Activated T-cell treated with anti-CD3 and anti-CD28 coated beads, Interleukin-2, amount 50 U/mL, for 72 hours (primary cell): ENCODE data around the gene ST8SIA5. TPM values are rescaled to one million over a fixed set of nuclear protein-coding genes. Genes with fewer than 3 reads are reported as not detected.

Experiments
- ATAC-seq, 2 donors: fragments of 150-1000 bp; cut with Tn5 transposase; replicated peaks in 1 of 2; 2 replicates each; pipeline ENCODE4 v1.10.0; 2021; ENCODE audit warnings: moderate library complexity in 2 of 2, mild to moderate bottlenecking in 1 of 2
- DNase-seq, 2 donors: peaks; one replicate each; pipeline ENCODE4 v3.0.0; 2021 to 2022; ENCODE audit warnings: mixed read lengths in 1 of 2
- H3K27ac Mint-ChIP-seq: one replicate; pipeline ENCODE4 v1.8.0; 2022; ENCODE audit warnings: mild to moderate bottlenecking, moderate library complexity, mixed read lengths
- H3K27me3 Mint-ChIP-seq: one replicate; pipeline ENCODE4 v1.8.0; 2022; ENCODE audit warnings: low read depth, mixed read lengths
- H3K36me3 Mint-ChIP-seq, 2 donors: one replicate each; pipeline ENCODE4 v1.8.0; 2022; ENCODE audit warnings: mixed read lengths in 2 of 2, mild to moderate bottlenecking in 1 of 2; ENCODE audit not compliant: insufficient read depth in 2 of 2
- H3K4me1 Mint-ChIP-seq: one replicate; pipeline ENCODE4 v1.8.0; 2022; ENCODE audit warnings: low read depth, mixed read lengths
- H3K4me3 Mint-ChIP-seq, 2 donors: one replicate each; pipeline ENCODE4 v1.8.0; 2022; ENCODE audit warnings: mild to moderate bottlenecking in 2 of 2, mixed read lengths in 2 of 2, moderate library complexity in 2 of 2
- H3K9me3 Mint-ChIP-seq, 2 donors: one replicate each; pipeline ENCODE4 v1.8.0; 2022; ENCODE audit warnings: mixed read lengths in 2 of 2
- total RNA-seq, 2 donors: library from RNA; stranded (reverse); gene quantifications; one replicate each; pipeline ENCODE4 v1.2.3, GENCODE V29; 2022

ST8SIA5 gene
- total RNA-seq, 2 donors from 2014 or later, result 0.09 TPM; not detected in 1

DNA sequence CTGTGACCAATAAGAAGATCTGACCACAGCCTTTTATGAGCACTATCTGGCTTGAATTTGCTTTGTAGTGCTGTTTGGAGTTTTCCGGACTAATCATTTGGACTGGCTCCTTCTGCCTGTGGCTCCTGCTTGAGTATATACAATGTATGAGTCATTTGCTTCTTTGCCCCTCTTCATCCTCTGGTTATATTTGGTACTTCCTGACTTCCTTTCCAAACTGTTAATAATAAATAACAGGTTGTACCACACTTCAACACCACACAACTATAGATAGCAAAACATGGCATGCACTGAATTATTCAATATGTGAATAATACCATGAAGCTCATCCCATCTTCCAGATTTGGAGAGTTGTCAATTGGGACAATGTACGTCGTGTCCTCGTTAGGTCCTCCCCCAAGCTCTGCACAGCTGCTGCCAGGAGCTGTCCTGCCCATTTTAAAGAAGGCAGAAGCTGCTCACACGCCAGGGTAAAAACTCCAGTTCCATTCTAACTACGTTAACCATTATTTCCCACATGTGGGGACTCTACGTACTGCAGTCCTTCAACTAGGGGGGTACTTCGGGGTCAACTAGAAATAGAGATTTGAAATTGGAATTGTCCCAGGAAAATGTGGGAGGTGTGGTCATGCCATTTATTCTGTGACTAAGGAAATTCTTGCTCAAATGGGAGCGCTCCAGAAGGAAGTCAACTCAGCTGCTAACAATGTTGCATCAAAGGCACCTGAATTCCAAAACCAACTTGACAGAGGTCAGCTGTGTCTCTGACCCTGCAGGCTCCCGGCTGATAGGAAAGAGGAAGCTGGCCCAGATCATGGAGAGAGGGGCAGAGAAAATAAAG, 38.1 kb downstream of the ST8SIA5 start:
- ATAC-seq, result no peak
- H3K27me3 Mint-ChIP-seq, result peaks cover 13% of the 10 kb centered on the region

DNA sequence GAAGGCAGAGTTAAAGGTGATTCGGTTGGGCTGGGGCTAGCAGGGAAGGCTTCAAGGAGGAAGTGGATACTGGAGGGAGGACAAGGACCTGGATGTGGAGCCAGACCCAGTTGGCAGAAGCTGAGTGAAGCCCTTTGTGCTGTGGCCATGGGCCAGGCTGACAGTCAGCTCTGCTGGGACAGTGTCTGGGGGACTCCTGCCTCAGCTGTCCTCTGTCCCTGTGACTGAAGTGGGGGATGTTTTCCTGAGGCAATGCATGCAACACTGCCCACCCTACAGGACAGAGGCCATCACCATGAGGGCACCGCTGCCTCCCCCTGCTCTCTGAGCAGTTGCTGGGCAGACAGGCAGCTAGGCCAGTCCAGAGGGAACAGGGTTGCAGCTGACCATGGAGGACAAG, 40.0 kb downstream of the ST8SIA5 start:
- H3K27me3 Mint-ChIP-seq, result peaks cover 13% of the 10 kb centered on the region
- H3K4me1 Mint-ChIP-seq, result no peaks in the 10 kb centered on the region
- no peak for ATAC-seq
- DNase-seq, result no peak
- no peak overlapping the region for H3K4me3 Mint-ChIP-seq
- H3K36me3 Mint-ChIP-seq, result no peaks in the 10 kb centered on the region
- no peak overlapping the region for H3K27ac Mint-ChIP-seq
- H3K9me3 Mint-ChIP-seq, result no peaks in the 10 kb centered on the region

More for the DNA sequence above, 38.1 kb downstream of the ST8SIA5 start:
- Mint-ChIP-seq H3K4me3 (no peak overlapping the region), H3K36me3 (no peaks in the 10 kb centered on the region), H3K27ac (no peak overlapping the region), H3K4me1 (no peaks in the 10 kb centered on the region), H3K9me3 (no peaks in the 10 kb centered on the region)
- no peak for DNase-seq

DNA sequence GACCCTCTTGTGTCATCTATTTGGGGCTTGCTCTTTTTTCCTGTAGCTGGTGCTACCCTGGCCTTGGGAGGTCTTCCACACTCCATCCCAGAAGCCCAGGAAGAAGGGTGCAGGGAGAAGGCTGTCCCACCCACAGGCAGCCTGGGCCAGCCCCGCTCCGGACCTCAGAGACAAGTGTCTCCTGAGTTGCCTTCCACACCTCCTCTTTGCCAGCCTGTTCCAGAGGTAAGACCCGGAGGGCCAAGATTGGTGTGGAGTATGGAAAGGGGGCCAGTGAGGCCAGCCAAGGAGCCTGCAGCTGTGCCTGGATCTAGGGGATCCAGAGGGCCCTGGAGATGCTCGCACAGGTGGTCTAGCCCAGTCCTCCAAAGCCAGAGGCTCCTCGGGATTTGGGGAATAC, 40.5 kb downstream of the ST8SIA5 start:
- ATAC-seq (no peak), DNase-seq (no peak)
- Mint-ChIP-seq H3K27me3 (peaks cover 13% of the 10 kb centered on the region), H3K4me3 (no peak overlapping the region), H3K27ac (no peak overlapping the region), H3K36me3 (no peaks in the 10 kb centered on the region), H3K9me3 (no peaks in the 10 kb centered on the region), H3K4me1 (no peaks in the 10 kb centered on the region)

DNA sequence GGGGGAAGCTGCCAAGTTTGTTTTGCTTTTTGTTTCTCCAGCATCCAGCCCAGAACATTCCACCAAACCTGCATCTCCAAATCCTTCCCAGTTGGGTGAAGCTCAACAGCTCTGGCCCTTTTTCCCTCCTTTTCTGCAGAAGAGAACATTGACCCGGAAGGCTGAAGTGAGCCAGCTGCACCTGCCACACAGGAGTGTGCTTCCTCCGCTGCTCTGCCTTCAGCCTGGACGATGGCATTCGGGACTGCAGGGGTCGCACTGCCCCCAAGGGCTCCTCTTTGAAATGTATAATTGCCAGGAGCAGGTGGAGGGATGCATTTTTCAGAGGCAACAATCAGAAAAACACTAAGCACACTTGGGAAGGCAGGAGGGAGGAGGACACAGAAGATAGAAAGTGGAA, 41.8 kb downstream of the ST8SIA5 start:
- Mint-ChIP-seq H3K27ac (no peak overlapping the region), H3K36me3 (no peaks in the 10 kb centered on the region), H3K4me1 (no peaks in the 10 kb centered on the region), H3K27me3 (peaks cover 13% of the 10 kb centered on the region), H3K4me3 (no peak overlapping the region), H3K9me3 (no peaks in the 10 kb centered on the region)
- DNase-seq, result no peak
- ATAC-seq, result no peak

DNA sequence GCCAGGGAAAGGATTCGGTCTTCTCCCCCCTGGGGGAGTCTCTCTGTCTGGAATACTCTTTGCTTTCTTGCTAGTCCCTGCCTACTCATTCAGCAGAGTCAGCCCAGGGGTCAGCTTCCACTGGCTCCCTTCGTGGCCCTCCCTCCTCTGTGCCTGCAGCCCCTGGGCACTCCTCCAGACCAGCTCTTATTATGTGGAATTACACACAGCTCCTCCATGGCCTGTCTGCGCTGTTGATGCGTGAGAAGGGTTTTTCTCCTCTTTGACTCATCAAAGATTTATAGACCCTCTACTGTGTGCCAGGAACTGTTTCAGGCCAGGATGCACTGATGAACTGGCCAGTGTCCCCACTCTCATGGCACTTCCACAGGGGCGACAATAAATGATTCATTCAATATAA, 44.4 kb downstream of the ST8SIA5 start:
- Mint-ChIP-seq H3K36me3 (no peaks in the 10 kb centered on the region), H3K9me3 (no peaks in the 10 kb centered on the region), H3K4me1 (no peaks in the 10 kb centered on the region), H3K27me3 (no peaks in the 10 kb centered on the region), H3K4me3 (no peak overlapping the region), H3K27ac (no peak overlapping the region)
- DNase-seq (no peak), ATAC-seq (no peak)

DNA sequence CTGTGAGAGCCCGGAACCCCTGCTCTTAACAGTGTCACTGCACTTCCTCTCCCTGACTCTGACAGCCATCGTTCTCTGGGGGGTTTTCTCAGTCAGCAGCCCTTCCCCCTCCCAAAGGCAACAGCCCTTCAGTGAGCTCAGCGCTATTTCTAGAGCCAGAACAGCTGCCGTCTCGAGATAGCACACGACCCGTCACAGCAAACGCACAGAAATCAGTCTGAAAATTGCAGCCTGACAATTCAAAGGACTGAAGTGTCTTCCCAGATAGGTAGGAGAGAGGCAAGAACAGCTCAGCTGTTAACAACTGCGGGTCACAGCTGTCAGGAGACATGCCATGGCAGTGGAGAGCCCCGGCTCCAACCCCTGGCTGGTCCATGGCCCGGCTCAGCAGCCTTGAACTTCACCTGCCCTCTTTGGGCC, 45.4 kb downstream of the ST8SIA5 start:
- DNase-seq (no peak), ATAC-seq (no peak)
- no peaks in the 10 kb centered on the region for H3K9me3 Mint-ChIP-seq
- no peaks in the 10 kb centered on the region for H3K4me1 Mint-ChIP-seq
- no peaks in the 10 kb centered on the region for H3K27me3 Mint-ChIP-seq
- no peak overlapping the region for H3K27ac Mint-ChIP-seq
- no peaks in the 10 kb centered on the region for H3K36me3 Mint-ChIP-seq
- H3K4me3 Mint-ChIP-seq, result no peak overlapping the region

DNA sequence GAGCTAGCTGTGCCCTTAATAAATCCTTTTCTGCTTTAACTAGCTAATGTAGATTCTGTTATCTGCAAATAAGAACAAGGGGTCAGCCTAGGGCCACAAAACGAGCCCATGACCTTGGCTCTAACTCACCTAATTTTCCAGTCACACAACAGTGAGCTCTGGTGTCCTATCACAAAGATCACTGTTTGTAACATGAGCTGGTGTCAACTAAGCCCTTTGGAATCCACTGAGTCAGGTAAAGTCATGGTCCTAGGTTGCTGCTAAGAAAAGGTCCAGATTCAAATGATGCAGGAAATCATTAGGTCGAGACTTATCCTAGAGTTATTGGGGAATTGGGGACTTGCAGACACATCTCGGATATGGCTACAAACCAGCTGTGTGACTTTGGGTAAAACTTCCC, 49.9 kb downstream of the ST8SIA5 start:
- Mint-ChIP-seq H3K27ac (no peak overlapping the region), H3K4me3 (no peak overlapping the region), H3K27me3 (no peaks in the 10 kb centered on the region), H3K36me3 (no peaks in the 10 kb centered on the region), H3K4me1 (no peaks in the 10 kb centered on the region), H3K9me3 (no peaks in the 10 kb centered on the region)
- ATAC-seq (no peak), DNase-seq (no peak)

DNA sequence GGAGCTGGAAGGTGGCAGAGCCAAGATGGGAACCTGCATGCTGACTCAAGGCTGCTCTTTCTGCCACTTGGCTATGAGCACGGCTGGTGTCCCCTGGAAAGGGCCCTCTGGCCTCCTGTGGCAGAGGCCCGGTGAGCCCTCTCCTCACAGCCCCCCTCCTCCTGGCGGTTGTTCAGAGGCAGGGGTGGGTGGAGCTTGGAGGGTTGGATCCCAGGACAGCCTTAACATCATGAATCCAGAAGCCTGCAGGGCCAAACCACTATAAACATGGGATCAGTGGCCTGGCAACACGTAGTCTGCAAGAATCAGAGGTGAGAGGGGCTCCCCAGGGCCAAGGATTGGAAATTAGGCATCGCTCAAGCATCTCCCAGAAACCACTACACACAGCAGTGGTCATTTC, 51.3 kb downstream of the ST8SIA5 start:
- no peak for DNase-seq
- no peaks in the 10 kb centered on the region for H3K36me3 Mint-ChIP-seq
- no peaks in the 10 kb centered on the region for H3K4me1 Mint-ChIP-seq
- no peak overlapping the region for H3K4me3 Mint-ChIP-seq
- no peak for ATAC-seq
- no peaks in the 10 kb centered on the region for H3K27me3 Mint-ChIP-seq
- H3K27ac Mint-ChIP-seq, result no peak overlapping the region
- no peaks in the 10 kb centered on the region for H3K9me3 Mint-ChIP-seq

DNA sequence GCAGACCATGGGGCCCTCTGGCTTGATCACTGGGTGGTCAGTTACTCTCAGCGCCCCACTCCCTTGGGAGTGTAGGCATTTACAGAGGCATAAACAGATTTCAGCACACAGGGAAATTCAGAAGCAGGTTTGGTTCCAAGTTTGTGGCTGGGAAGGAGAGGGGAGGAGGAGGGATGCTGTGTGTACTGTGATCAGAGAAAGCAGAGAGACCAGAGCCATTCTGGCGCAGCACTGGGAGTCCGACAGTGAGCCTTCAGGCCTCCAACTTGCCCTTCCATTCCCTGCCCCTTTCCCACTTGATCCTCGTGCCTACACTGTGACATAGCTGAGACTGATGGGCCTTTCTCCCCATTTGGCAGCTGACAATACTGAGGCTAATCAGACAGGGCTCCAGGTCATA, 52.0 kb downstream of the ST8SIA5 start:
- Mint-ChIP-seq H3K9me3 (no peaks in the 10 kb centered on the region), H3K4me3 (no peak overlapping the region), H3K36me3 (no peaks in the 10 kb centered on the region), H3K4me1 (no peaks in the 10 kb centered on the region), H3K27ac (no peak overlapping the region), H3K27me3 (no peaks in the 10 kb centered on the region)
- ATAC-seq (no peak), DNase-seq (no peak)

DNA sequence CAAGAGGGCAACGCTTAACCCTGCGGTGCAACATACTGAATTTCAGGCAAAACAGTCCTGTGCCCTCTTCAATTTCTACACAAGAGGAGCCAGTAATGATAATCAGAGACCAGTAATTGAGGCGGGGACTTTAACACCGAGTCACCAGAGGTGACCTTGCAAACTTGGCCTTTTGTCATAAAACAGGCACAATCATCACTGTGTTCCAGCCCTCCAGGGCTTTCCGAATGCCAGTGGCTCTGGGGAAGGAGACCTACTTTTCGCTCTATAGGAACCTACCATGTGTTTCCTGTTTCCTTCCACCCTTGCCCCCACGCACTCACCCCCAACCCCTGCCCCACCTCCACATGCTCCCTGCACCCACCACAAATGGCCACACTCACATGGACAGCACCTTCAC, 52.7 kb downstream of the ST8SIA5 start:
- Mint-ChIP-seq H3K4me3 (no peak overlapping the region), H3K4me1 (no peaks in the 10 kb centered on the region), H3K9me3 (no peaks in the 10 kb centered on the region), H3K27ac (no peak overlapping the region), H3K36me3 (no peaks in the 10 kb centered on the region), H3K27me3 (no peaks in the 10 kb centered on the region)
- DNase-seq, result no peak
- no peak for ATAC-seq

DNA sequence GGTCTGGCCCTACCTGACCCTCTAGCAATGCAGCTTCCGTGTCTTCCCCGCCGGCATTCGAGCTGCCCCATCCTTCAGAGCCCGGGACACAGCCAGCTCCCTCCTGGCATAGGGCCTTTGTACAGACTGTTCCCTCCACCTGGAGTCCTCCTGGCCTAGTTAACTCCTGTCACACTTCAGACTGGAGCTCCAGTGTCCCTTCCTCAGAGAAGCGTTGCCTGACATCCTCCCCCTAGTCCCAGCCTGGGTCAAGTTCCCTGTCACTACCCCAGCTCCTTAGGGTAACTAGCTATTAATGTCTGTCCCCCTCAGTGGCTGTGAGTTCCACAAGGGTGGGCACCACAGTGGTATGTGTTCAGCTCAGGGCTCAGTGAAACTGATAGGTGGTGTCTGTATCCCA, 54.4 kb downstream of the ST8SIA5 start:
- DNase-seq (no peak), ATAC-seq (no peak)
- Mint-ChIP-seq H3K4me1 (no peaks in the 10 kb centered on the region), H3K9me3 (peaks cover 6 to 7% of the 10 kb centered on the region in 2 donors), H3K4me3 (no peak overlapping the region), H3K27ac (no peak overlapping the region), H3K36me3 (peaks cover 0 to 3% of the 10 kb centered on the region in 2 donors), H3K27me3 (peaks cover 10% of the 10 kb centered on the region)

DNA sequence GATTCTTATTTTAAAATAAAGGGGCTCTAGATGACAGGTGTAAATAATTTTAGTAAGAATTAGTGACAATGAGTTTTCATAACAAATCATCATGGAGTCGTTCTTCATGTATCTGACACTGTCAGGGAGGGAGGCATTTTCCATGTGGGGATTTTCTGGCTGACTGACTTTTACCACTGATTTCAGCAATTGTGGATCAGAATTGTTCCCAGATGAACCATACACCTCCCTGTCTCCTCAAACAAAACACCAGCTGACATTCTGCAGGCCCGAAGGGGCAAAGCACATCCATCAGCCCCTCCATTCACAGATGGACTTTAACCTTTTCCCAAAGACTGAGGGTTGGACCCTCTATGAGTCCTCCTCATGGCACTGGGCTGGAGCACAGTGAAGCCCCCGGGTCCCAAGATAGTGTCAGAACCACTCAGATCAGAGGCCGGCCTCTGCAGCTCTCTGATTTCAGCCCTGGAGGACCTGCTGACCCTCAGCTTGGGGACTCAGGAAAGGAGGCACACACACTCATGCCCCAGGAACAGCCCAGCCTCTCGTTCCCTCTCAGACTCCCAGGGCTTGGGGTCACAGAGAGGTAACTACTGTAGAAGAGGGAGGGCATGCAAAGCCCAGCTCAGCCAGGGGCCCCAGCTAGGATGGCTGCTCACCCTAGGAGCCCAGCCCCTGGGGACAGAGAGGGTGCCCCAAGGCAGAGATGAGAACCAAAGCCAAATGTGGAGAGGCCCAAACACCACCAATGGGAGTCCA, 56.6 kb downstream of the ST8SIA5 start:
- no peak overlapping the region for H3K4me3 Mint-ChIP-seq
- no peak overlapping the region for H3K27ac Mint-ChIP-seq
- peaks cover 0 to 3% of the 10 kb centered on the region in 2 donors for H3K36me3 Mint-ChIP-seq
- no peak for ATAC-seq
- DNase-seq, result no peak
- H3K27me3 Mint-ChIP-seq, result peaks cover 10% of the 10 kb centered on the region
- H3K4me1 Mint-ChIP-seq, result no peaks in the 10 kb centered on the region
- peaks cover 6 to 9% of the 10 kb centered on the region in 2 donors for H3K9me3 Mint-ChIP-seq

DNA sequence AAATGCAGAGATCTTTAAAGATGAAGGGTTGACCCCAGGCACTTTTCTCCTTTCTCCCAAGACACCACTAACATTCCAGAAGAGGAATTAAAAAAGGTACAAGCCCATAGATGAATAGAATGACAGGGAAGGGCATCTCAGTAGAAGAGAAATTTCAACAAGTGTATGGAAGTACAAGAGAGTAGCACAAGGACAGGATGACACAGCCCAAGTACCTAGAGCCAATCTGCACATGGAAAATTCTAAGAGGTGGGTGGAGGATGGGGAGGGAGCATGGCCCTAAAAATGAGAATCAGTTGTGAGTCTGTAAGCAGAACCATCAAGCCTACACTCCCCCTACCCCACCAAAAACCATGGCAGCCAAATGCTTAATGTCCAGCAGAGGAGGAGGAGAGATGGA, 60.2 kb downstream of the ST8SIA5 start:
- peaks cover 10% of the 10 kb centered on the region for H3K27me3 Mint-ChIP-seq
- peaks cover 6 to 9% of the 10 kb centered on the region in 2 donors for H3K9me3 Mint-ChIP-seq
- peaks cover 0 to 3% of the 10 kb centered on the region in 2 donors for H3K36me3 Mint-ChIP-seq
- no peak for DNase-seq
- no peak overlapping the region for H3K4me3 Mint-ChIP-seq
- H3K4me1 Mint-ChIP-seq, result no peaks in the 10 kb centered on the region
- ATAC-seq, result no peak
- no peak overlapping the region for H3K27ac Mint-ChIP-seq
